Calu3 (cell line): ENCODE results near the gene SLC35E4. TPM values are rescaled to one million over a fixed set of nuclear protein-coding genes. Genes with fewer than 3 reads are reported as not detected.

Source experiments
- BruUV-seq: library from RNA; stranded (reverse); fragments of 400-500 nt; replicated peaks from 2 replicates; lab custom pipeline; 2021; lab: Mats Ljungman, UMichigan
- CTCF ChIA-PET: fragments of 300-600 bp; sonication (Branson Sonifier 250); formaldehyde crosslinking; loops from one replicate; lab custom pipeline; 2022; ENCODE audit warnings: antibody characterized with exemption; lab: Charles Lee
- DNase-seq: peaks from one replicate; pipeline ENCODE4 v3.0.0; 2022
- H3K27ac Mint-ChIP-seq: one replicate; pipeline ENCODE4 v1.8.0; 2022; ENCODE audit warnings: mixed read lengths; ENCODE audit not compliant: unreplicated experiment
- H3K27me3 Mint-ChIP-seq: one replicate; pipeline ENCODE4 v1.8.0; 2022; ENCODE audit warnings: mixed read lengths; ENCODE audit not compliant: unreplicated experiment
- H3K36me3 Mint-ChIP-seq: one replicate; pipeline ENCODE4 v1.8.0; 2022; ENCODE audit warnings: mild to moderate bottlenecking, moderate library complexity, mixed read lengths; ENCODE audit not compliant: insufficient read depth, unreplicated experiment
- H3K4me1 Mint-ChIP-seq: one replicate; pipeline ENCODE4 v1.8.0; 2022; ENCODE audit warnings: mild to moderate bottlenecking, low read depth, mixed read lengths; ENCODE audit not compliant: unreplicated experiment
- H3K4me3 Mint-ChIP-seq: one replicate; pipeline ENCODE4 v1.8.0; 2022; ENCODE audit warnings: mild to moderate bottlenecking, low read depth, moderate library complexity, mixed read lengths; ENCODE audit not compliant: unreplicated experiment
- H3K9me3 Mint-ChIP-seq: one replicate; pipeline ENCODE4 v1.8.0; 2022; ENCODE audit warnings: low read depth, mixed read lengths; ENCODE audit not compliant: unreplicated experiment
- CTCF ChIP-seq: fragments of 200-600 bp; IDR thresholded peaks from one replicate; pipeline ENCODE4 v1.8.0; 2022; ENCODE audit warnings: antibody characterized with exemption; ENCODE audit not compliant: unreplicated experiment
- intact Hi-C: fragments of 100-400 bp; cut with micrococcal nuclease; formaldehyde crosslinking; loops from one replicate; pipeline ENCODE4 v1.10.0; 2022; ENCODE audit not compliant: unreplicated experiment
- total RNA-seq: library from RNA; stranded (reverse); gene quantifications from 2 replicates; pipeline ENCODE4 v1.2.3, GENCODE V29; 2022

SLC35E4 gene
- total RNA-seq, 1 experiment from 2014 or later, result 3.2 TPM

- intact Hi-C loops, result loop anchor here (2.0 kb wide), 1 partner anchor 61 kb away; no protein-coding TSS in a partner anchor
- Mint-ChIP-seq H3K9me3 (no peaks in the 10 kb centered on the region), H3K4me1 (no peaks in the 10 kb centered on the region), H3K36me3 (peaks cover 20% of the 10 kb centered on the region), H3K27ac (peak overlapping the region; percentile 46), H3K4me3 (peak overlapping the region; percentile 80), H3K27me3 (no peaks in the 10 kb centered on the region)
- no peak for TF ChIP-seq CTCF
- peak; percentile 78 for DNase-seq
- no TSS peak for BruUV-seq
- CTCF ChIA-PET, result interaction anchor here (0.9 kb wide), 1 partner anchor 59 kb away, joined by 3 read pairs; no protein-coding TSS in a partner anchor
These were observed 58.6 kb downstream of the SLC35E4 start for GRCh38 chr22:30694171-30694639.

- peak within 1 kb of the TSS; percentile 80 for H3K4me3 Mint-ChIP-seq
- no peak for TF ChIP-seq CTCF
- peak; percentile 62 for DNase-seq
- H3K27me3 Mint-ChIP-seq, result no peaks in the 10 kb centered on the region
- H3K27ac Mint-ChIP-seq, result peak within 1 kb of the TSS; percentile 46
- intact Hi-C loops, result loop anchor here (2.0 kb wide), 1 partner anchor 60 kb away; no protein-coding TSS in a partner anchor
- no TSS peak for BruUV-seq
- peaks cover 20% of the 10 kb centered on the region for H3K36me3 Mint-ChIP-seq
- CTCF ChIA-PET, result interaction anchor here (0.9 kb wide), 1 partner anchor 60 kb away, joined by 3 read pairs; no protein-coding TSS in a partner anchor
- H3K4me1 Mint-ChIP-seq, result no peaks in the 10 kb centered on the region
- no peaks in the 10 kb centered on the region for H3K9me3 Mint-ChIP-seq
These were observed 59.2 kb downstream of the SLC35E4 start, which contains the start of gene OSBP2 for GRCh38 chr22:30694640-30695350. TSS of gene OSBP2 (plus strand) at chr22:30694874. CDS start at chr22:30694910, 36 bp downstream.

- H3K27me3 Mint-ChIP-seq, result no peaks in the 10 kb centered on the region
- BruUV-seq, result TSS peak; percentile 25
- no peak for TF ChIP-seq CTCF
- no peaks in the 10 kb centered on the region for H3K9me3 Mint-ChIP-seq
- H3K4me3 Mint-ChIP-seq, result peak overlapping the region; percentile 80
- intact Hi-C loops, result loop anchor here (2.0 kb wide), 1 partner anchor 59 kb away; no protein-coding TSS in a partner anchor
- H3K36me3 Mint-ChIP-seq, result peaks cover 20% of the 10 kb centered on the region
- no peaks in the 10 kb centered on the region for H3K4me1 Mint-ChIP-seq
- no peak for DNase-seq
- no peak overlapping the region for H3K27ac Mint-ChIP-seq
- CTCF ChIA-PET, result no interaction called here
These were observed 59.8 kb downstream of the SLC35E4 start for GRCh38 chr22:30695351-30695851.

- no peak overlapping the region for H3K27ac Mint-ChIP-seq
- BruUV-seq, result no TSS peak
- no peaks in the 10 kb centered on the region for H3K9me3 Mint-ChIP-seq
- H3K27me3 Mint-ChIP-seq, result no peaks in the 10 kb centered on the region
- peaks cover 20% of the 10 kb centered on the region for H3K36me3 Mint-ChIP-seq
- CTCF ChIA-PET, result no interaction called here
- H3K4me1 Mint-ChIP-seq, result no peaks in the 10 kb centered on the region
- intact Hi-C loops, result loop anchor here (2.0 kb wide), 1 partner anchor 59 kb away; no protein-coding TSS in a partner anchor
- peak overlapping the region; percentile 80 for H3K4me3 Mint-ChIP-seq
- no peak for DNase-seq
- no peak for TF ChIP-seq CTCF
These were observed 60.5 kb downstream of the SLC35E4 start for GRCh38 chr22:30695871-30696655.
